ENCODE measurements around the gene BPIFB1.

Gene BPIFB1

GRCh38 chr20:33336375-33336774, 53.4 kb downstream of the BPIFB1 start:
- Histone ChIP-seq H3K4me3 (no peak overlapping the region), H3K27ac (no peak overlapping the region)
- DNase-seq (ENCODE audit: low spot score), result no peak
- no peak for TF ChIP-seq CTCF (IDR thresholded peaks at IDR 0.05)

GRCh38 chr20:33337119-33337518, 54.1 kb downstream of the BPIFB1 start:
- no peak for DNase-seq (ENCODE audit: low spot score)
- Histone ChIP-seq H3K27ac (no peak overlapping the region), H3K4me3 (no peak overlapping the region)
- TF ChIP-seq CTCF (IDR thresholded peaks at IDR 0.05), result no peak

- Histone ChIP-seq H3K4me3 (no peak overlapping the region), H3K27ac (no peak overlapping the region)
- no peak for TF ChIP-seq CTCF (IDR thresholded peaks at IDR 0.05)
- DNase-seq (ENCODE audit: low spot score), result no peak
Measured at GRCh38 chr20:33337531-33338165, 54.6 kb downstream of the BPIFB1 start.

GRCh38 chr20:33338467-33339258, 55.6 kb downstream of the BPIFB1 start:
- no peak for TF ChIP-seq CTCF (IDR thresholded peaks at IDR 0.05)
- Histone ChIP-seq H3K4me3 (no peak overlapping the region), H3K27ac (no peak overlapping the region)
- no peak for DNase-seq (ENCODE audit: low spot score)

GRCh38 chr20:33339515-33340058, 56.6 kb downstream of the BPIFB1 start:
- no peak for TF ChIP-seq CTCF (IDR thresholded peaks at IDR 0.05)
- no peak overlapping the region for H3K4me3 ChIP-seq
- no peak overlapping the region for H3K27ac ChIP-seq
- no peak for DNase-seq (ENCODE audit: low spot score)

- DNase-seq (ENCODE audit: low spot score), result no peak
- Histone ChIP-seq H3K4me3 (no peak overlapping the region), H3K27ac (no peak overlapping the region)
- TF ChIP-seq CTCF (IDR thresholded peaks at IDR 0.05), result no peak
Measured at GRCh38 chr20:33343521-33343920, 60.5 kb downstream of the BPIFB1 start.

Measured in coronary artery (tissue), 2 donors.